HG02763 (cell line): ENCODE results near the gene ADARB1.
A peak's percentile ranks its signal among the peaks of the same experiment; 100 is the strongest.

ENCODE experiments used
- ATAC-seq: cut with Tn5 transposase; IDR thresholded peaks from one replicate; pipeline ENCODE4 v1.9.1; 2021; ENCODE audit warnings: mild to moderate bottlenecking, moderate library complexity; ENCODE audit not compliant: unreplicated experiment

Gene ADARB1

GRCh38 chr21:45090966-45091365 is 16.6 kb downstream of the ADARB1 start:
- ATAC-seq = no peak

- ATAC-seq = no peak
Observed at GRCh38 chr21:45091550-45092322, 17.4 kb downstream of the ADARB1 start.

GRCh38 chr21:45093035-45093532 is 18.7 kb downstream of the ADARB1 start:
- ATAC-seq = no peak

- ATAC-seq = no peak
Observed at GRCh38 chr21:45094412-45094811, 20.0 kb downstream of the ADARB1 start.

- no peak for ATAC-seq
Observed at GRCh38 chr21:45095505-45095904, 21.1 kb downstream of the ADARB1 start.

GRCh38 chr21:45096217-45096616 is 21.8 kb downstream of the ADARB1 start:
- ATAC-seq = no peak

GRCh38 chr21:45097827-45098387 is 23.5 kb downstream of the ADARB1 start:
- ATAC-seq = no peak

GRCh38 chr21:45098867-45099266 is 24.5 kb downstream of the ADARB1 start:
- ATAC-seq = no peak

GRCh38 chr21:45099571-45099970 is 25.2 kb downstream of the ADARB1 start:
- no peak for ATAC-seq

GRCh38 chr21:45100866-45101265 is 26.5 kb downstream of the ADARB1 start:
- no peak for ATAC-seq

- no peak for ATAC-seq
Observed at GRCh38 chr21:45102391-45102932, 28.1 kb downstream of the ADARB1 start.

GRCh38 chr21:45103971-45104520 is 29.7 kb downstream of the ADARB1 start:
- ATAC-seq = no peak

- no peak for ATAC-seq
Observed at GRCh38 chr21:45104560-45104959, 30.2 kb downstream of the ADARB1 start.

- ATAC-seq = no peak
Observed at GRCh38 chr21:45105906-45106485, 31.6 kb downstream of the ADARB1 start.

- ATAC-seq = no peak
Observed at GRCh38 chr21:45108034-45108790, 33.8 kb downstream of the ADARB1 start.

- no peak for ATAC-seq
Observed at GRCh38 chr21:45108808-45109781, 34.7 kb downstream of the ADARB1 start.

- ATAC-seq = peak; percentile 84
Observed at GRCh38 chr21:45109831-45110492, 35.6 kb downstream of the ADARB1 start.

GRCh38 chr21:45110873-45111624 is 36.7 kb downstream of the ADARB1 start:
- no peak for ATAC-seq
